ENCODE results near the gene RCN1. TPM values are rescaled to one million over a fixed set of nuclear protein-coding genes. Genes with fewer than 3 reads are reported as not detected.

Gene RCN1
- total RNA-seq, 6 donors from 2014 or later: 11.5 to 90.1 (median 49.8) TPM

DNA sequence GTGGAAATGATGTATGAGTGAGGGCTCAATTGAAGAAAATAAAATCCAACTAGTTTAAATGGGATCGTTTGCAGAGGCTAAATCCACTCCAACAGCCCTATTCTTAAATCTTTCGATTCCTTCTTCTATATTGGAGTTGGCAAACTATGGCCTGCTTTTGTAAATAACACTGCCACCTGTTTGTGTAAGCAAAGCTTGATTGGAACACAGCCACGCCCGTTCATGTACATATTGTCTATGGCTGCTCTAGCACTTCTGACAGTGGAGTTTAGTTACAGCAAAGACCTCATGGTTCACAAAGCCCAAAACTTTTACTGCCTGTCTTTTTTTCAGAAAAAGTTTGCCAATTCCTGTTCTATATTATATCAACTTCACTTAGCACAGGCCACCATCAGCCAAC, 40.6 kb upstream of the RCN1 start:
- 74 to 81% methylated on average over 4 of the region's 4 CpGs for WGBS, 2 donors
- H3K9me3 ChIP-seq: no peaks in the 10 kb centered on the region
- H3K36me3 ChIP-seq: no peaks in the 10 kb centered on the region
- no peak for TF ChIP-seq EP300 (IDR thresholded peaks at IDR 0.05)
- TF ChIP-seq POLR2AphosphoS5 (IDR thresholded peaks at IDR 0.05): no peak
- TF ChIP-seq, protein P1, sequence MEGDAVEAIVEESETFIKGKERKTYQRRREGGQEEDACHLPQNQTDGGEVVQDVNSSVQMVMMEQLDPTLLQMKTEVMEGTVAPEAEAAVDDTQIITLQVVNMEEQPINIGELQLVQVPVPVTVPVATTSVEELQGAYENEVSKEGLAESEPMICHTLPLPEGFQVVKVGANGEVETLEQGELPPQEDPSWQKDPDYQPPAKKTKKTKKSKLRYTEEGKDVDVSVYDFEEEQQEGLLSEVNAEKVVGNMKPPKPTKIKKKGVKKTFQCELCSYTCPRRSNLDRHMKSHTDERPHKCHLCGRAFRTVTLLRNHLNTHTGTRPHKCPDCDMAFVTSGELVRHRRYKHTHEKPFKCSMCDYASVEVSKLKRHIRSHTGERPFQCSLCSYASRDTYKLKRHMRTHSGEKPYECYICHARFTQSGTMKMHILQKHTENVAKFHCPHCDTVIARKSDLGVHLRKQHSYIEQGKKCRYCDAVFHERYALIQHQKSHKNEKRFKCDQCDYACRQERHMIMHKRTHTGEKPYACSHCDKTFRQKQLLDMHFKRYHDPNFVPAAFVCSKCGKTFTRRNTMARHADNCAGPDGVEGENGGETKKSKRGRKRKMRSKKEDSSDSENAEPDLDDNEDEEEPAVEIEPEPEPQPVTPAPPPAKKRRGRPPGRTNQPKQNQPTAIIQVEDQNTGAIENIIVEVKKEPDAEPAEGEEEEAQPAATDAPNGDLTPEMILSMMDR (IDR thresholded peaks at IDR 0.05): no peak
- TF ChIP-seq POLR2A (IDR thresholded peaks at IDR 0.05): no peak
- H3K4me3 ChIP-seq: no peak overlapping the region
- no peaks in the 10 kb centered on the region for H3K4me1 ChIP-seq
- no peaks in the 10 kb centered on the region for H3K27me3 ChIP-seq
- no peak overlapping the region for H3K27ac ChIP-seq
- ATAC-seq (ENCODE audit: low FRiP score in 2 of 2): no peak
- no peak for DNase-seq

DNA sequence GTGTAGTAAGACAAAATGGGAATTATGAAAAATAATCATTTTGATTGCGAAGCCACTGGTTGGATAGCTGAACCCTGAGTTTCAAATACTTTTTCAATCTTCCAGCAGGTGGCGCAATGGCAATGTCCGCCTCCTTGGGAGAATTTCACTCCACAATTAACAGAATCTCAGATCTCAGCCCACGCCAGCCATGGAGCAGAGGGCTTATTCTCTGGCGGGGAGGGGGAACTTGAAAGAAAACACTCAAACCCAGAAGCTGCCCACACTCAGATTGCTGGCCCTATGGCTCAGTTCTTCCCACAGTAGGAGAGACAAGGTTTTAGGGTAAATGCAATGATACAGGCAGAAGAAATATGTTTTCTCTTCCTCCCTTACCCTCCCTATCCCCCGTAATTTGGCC, 38.7 kb upstream of the RCN1 start:
- ATAC-seq (ENCODE audit: low FRiP score in 2 of 2) (peak in 1 of 2 donors; percentile 76), DNase-seq (peak in 1 of 2 donors; percentile 31)
- no peaks in the 10 kb centered on the region for H3K4me1 ChIP-seq
- no peaks in the 10 kb centered on the region for H3K9me3 ChIP-seq
- no peaks in the 10 kb centered on the region for H3K27me3 ChIP-seq
- no peak overlapping the region for H3K4me3 ChIP-seq
- TF ChIP-seq POLR2AphosphoS5 (IDR thresholded peaks at IDR 0.05): no peak
- TF ChIP-seq, protein P1 (IDR thresholded peaks at IDR 0.05): peak; percentile 53 to 78 (median 62)
- WGBS, 2 donors: 23 to 31% methylated on average over 4 to 6 of the region's 6 CpGs
- no peaks in the 10 kb centered on the region for H3K36me3 ChIP-seq
- no peak overlapping the region for H3K27ac ChIP-seq

DNA sequence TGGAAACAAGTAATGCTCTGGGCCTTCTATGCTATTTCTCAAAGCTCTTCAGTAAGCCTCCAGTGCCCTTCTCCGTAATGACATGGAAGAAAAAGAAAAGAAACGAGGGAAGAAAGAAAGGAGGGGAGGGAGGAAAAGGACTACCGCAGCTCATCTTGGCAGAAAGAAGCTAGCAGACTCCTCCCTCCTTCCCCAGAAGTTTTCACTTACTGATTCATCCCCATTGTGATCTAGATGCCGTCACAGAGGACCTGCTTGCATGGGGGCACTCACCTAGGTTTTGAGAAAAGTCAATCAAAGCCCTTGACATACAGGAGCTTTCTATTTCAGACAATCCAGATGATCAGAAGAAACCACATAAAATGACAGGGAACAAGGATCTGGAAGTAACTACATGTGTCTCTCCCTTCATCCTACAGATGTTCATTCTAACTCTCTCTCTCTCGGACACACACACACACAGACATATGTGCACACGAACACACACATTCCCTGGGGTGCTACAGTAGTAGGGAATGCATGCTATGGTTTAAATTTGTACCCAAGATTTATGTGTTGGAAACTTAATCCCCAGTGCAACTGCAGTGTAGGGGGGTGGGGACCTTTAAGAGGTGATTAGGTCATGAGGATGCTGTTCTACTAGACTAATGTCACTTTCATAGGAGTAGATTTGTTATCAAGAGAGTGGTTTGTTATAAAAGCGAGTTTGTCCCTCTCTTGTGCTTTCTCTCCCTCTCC, 37.6 kb upstream of the RCN1 start:
- 82 to 88% methylated on average over 7 of the region's 7 CpGs for WGBS, 2 donors
- no peaks in the 10 kb centered on the region for H3K9me3 ChIP-seq
- no peaks in the 10 kb centered on the region for H3K27me3 ChIP-seq
- TF ChIP-seq, protein P1 (IDR thresholded peaks at IDR 0.05): no peak
- TF ChIP-seq POLR2AphosphoS5 (IDR thresholded peaks at IDR 0.05): no peak
- no peak for TF ChIP-seq POLR2A (IDR thresholded peaks at IDR 0.05)
- no peak for TF ChIP-seq EP300 (IDR thresholded peaks at IDR 0.05)
- ATAC-seq (ENCODE audit: low FRiP score in 2 of 2) (no peak), DNase-seq (no peak)
- no peak overlapping the region for H3K4me3 ChIP-seq
- H3K4me1 ChIP-seq: no peaks in the 10 kb centered on the region
- no peaks in the 10 kb centered on the region for H3K36me3 ChIP-seq
- no peak overlapping the region for H3K27ac ChIP-seq

DNA sequence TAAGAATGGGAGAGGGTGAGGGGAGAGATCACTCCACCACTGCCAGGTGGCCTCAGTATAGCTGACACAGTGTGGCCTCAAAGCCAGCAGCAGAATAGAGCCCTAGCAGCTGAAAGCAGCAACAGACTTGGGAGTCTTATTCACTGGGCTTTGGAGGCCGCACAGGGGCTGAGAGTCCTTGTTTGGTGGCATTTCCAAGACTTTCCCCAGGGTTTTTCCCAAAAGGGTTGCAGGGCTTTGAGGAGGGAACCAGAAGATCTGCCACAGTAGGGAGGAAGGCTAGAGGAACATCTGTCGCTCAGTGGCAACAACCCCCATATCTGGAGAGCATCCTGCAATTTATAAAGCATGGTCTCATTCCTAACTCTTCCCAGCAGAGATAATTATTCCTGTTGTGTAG, 35.0 kb upstream of the RCN1 start:
- H3K4me3 ChIP-seq: no peak overlapping the region
- no peaks in the 10 kb centered on the region for H3K27me3 ChIP-seq

More for the DNA sequence above, 35.0 kb upstream of the RCN1 start:
- H3K27ac ChIP-seq: no peak overlapping the region
- ATAC-seq (ENCODE audit: low FRiP score in 2 of 2): no peak
- H3K36me3 ChIP-seq: no peaks in the 10 kb centered on the region
- no peak for DNase-seq
- 82 to 83% methylated on average over 2 of the region's 2 CpGs for WGBS, 2 donors
- H3K9me3 ChIP-seq: no peaks in the 10 kb centered on the region
- no peaks in the 10 kb centered on the region for H3K4me1 ChIP-seq
- TF ChIP-seq EP300 (IDR thresholded peaks at IDR 0.05) (no peak), POLR2A (IDR thresholded peaks at IDR 0.05) (no peak), POLR2AphosphoS5 (IDR thresholded peaks at IDR 0.05) (no peak)
- TF ChIP-seq, protein P1 (IDR thresholded peaks at IDR 0.05): no peak

Data from upper lobe of left lung (tissue), 6 donors.